ENCODE results near the gene NUAK1. TPM values are rescaled to one million over a fixed set of nuclear protein-coding genes. Genes with fewer than 3 reads are reported as not detected.

Gene NUAK1
- total RNA-seq, 1 donor from 2014 or later: not detected

DNA sequence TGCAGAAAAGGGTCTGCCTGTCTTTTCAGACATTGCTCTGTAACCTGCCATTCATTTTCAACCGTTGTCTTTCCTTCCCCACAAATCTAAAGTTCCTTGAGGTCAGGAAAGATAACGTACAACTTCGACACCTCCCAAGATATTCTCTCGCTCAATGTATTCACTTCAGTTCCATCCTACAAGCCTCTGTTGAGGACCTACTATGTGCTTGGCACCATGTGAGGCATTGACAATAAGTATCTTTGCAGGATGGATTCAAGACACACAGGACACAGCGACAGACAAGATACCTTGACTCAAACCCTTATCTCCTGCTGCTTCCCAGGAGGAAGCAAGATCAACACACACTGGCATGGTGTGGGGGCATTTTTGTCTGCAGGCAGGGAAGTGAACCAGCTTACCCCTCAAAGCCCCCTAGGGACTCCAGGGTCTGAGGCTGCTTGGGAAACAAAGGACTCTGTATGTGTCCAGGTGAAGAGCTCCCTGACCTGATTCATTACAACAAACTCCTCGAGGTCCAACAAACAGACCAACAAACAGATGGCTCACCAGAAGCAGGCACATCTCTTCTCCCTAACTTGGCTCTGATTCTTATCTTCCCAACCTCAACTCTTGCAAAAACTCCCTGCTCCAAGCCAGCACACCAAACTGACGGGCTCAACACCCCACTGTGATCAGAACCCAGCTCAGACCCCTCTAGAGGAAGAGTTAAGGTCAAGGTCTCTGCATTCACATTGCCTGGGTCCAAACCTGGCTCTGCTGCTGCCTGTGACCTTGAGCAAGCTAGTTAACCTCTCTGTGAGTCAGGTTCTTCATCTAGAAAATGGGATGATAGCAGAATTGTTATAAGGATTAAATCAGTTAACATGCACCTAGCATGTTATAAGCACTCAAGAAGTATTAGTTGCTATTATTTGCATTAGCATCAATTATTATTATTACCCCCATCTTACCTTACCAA is 6.3 kb downstream of the NUAK1 start:
- intact Hi-C loops (cut with micrococcal nuclease): no loop called here

- intact Hi-C loops (cut with micrococcal nuclease): no loop called here
Observed at GRCh38 chr12:106131676-106132075, 7.1 kb downstream of the NUAK1 start.

- intact Hi-C loops (cut with micrococcal nuclease): no loop called here
Observed at GRCh38 chr12:106130474-106131113, 8.2 kb downstream of the NUAK1 start.

- intact Hi-C loops (cut with micrococcal nuclease): no loop called here
Observed at GRCh38 chr12:106128585-106129328, 10.0 kb downstream of the NUAK1 start.

- intact Hi-C loops (cut with micrococcal nuclease): no loop called here
Observed at GRCh38 chr12:106127338-106128126, 11.2 kb downstream of the NUAK1 start.

DNA sequence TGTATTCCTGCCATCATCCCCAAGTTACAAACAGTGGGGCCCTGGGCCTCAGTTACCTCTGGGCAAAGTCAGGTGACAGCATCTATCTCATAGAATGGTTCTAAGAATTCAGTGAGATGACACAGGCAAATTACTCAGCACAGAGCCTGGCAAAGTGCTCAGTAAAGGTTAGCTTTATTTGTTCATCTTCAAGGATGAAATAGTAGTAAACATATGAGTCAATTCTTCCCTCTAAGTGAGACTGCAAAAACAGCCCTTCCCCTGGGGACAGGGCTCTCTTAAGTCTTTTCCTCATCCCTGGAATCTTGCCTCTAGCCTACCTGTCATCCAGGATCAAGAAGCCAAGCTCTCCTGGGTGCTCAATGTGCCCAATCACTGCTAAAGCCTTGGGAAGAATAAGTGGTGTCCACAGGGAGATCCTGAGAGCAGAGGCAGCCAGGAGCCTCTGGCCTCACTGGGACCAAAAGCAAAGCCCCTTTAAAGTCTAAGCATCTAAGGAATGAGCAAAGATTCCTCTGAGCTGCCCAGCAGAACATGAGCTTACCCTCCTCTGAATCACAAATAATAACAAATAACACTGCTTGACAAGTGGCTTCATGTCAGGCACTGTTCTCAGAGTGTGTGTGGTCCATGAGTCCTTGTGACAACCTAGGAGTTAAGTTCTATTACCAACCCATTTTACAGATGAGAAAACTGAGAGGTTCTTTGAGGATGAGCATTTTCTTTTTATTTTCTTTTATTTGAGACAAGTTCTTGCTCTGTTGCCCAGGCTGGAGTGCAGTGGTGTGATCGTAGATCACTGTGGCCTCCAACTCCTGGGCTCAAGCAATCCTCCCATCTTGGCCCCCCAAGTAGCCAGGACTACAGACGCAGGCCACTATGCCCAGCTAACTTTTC is 12.1 kb downstream of the NUAK1 start:
- intact Hi-C loops (cut with micrococcal nuclease): no loop called here

GRCh38 chr12:106125351-106126095 is 13.2 kb downstream of the NUAK1 start:
- intact Hi-C loops (cut with micrococcal nuclease): no loop called here

- intact Hi-C loops (cut with micrococcal nuclease): no loop called here
Observed at GRCh38 chr12:106123551-106124081, 15.1 kb downstream of the NUAK1 start.

DNA sequence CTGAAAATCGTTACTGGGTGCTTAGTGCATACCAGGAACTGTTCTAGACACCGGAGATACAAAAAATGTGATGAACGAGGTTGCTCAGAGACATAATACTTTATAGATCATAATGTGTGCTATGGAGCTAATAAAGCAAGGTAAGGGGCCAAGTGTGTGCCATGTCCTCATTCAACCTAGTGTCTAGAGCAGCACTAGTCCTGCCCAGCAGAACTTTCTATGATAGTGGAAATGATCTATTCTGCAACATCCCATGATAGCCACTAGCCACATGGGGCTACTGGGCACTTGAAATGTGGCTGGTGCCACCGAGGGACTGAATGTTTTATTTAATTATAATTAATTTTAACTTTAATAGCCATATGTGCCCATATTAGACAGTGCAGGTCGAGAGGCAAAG is 15.6 kb downstream of the NUAK1 start:
- intact Hi-C loops (cut with micrococcal nuclease): no loop called here

DNA sequence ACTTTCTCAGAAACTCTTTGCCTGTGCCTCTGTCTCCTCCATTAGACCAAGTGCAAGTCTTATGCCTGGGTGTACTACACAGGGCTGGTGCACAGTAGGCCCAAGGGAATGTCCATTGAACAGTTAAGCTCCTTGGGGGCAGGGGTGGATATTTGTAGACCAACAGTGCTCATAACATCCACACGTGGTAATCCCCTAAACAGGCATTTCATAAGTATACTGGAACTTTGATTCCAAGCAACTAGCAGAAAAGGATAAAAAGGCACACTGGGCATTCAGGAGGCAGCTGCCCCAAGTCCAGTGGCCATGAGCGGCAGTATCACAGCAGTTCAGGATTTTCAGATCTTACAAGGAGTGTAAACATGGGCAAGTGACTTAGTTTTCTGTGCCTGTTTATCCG is 16.8 kb downstream of the NUAK1 start:
- intact Hi-C loops (cut with micrococcal nuclease): no loop called here

DNA sequence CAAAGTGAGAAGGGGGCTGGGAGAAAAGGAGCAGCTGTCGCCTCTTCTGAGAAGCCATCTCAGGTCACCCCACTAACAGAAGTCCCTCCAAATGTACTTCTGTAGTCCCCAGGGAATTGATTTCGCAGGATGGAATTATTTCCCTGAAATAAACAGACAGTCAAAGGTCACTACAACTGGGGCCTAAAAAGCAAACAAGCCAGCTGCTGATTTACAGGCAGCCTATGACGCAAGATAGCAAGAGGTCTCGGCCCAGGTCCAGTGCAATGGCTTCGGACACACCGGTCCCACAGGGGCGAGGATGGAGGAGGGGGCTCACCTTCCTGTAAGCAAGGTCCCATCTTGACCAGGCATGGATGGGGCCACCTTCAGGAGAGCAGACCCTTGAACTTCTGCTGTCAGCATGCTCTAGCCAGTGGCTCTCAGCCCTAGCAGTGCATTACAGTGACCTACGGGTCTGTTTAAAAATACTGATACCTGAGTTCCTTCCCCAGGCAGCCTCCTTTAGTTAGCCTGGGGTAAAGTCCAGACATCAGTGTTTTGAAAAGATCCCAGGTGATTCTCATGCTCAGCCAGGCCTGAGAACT is 18.1 kb downstream of the NUAK1 start:
- intact Hi-C loops (cut with micrococcal nuclease): no loop called here

- intact Hi-C loops (cut with micrococcal nuclease): no loop called here
Observed at GRCh38 chr12:106119301-106119700, 19.5 kb downstream of the NUAK1 start.

DNA sequence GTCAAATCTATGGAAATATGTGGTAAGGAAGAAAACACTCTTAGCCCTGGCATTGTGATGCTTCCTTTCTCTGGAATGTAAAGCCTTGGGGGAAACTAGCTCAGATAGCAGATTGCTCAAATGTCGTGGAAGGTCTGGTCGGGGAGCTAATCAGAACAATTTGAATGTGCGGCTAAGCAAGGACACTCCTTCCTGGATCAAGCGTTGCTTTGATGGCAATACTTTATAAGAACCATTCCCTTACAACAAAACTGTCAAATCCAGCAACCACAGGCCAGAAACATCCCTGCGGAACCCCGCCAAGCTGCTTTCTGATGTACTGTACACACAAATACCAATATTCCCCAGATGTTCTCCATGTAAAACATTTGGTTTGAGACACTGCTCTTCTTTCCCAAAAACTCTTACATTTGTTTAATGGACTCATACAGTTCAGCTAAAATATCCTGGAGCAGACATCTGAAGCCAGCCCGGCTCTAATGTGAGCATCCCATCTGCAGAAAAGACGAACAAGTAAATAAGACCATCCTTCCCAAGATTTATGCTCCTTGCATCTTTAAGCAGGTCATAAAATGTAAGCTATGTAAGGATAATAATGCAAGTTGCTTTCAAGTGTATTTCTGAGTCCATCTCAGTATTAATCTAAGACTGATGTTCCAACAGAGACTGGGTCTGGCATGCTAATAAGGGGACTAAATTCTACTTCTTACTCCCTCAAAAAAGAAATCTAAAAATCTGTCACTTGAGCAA is 20.2 kb downstream of the NUAK1 start:
- intact Hi-C loops (cut with micrococcal nuclease): no loop called here

- intact Hi-C loops (cut with micrococcal nuclease): no loop called here
Observed at GRCh38 chr12:106115440-106115839, 23.3 kb downstream of the NUAK1 start.

GRCh38 chr12:106114447-106115068 is 24.2 kb downstream of the NUAK1 start:
- intact Hi-C loops (cut with micrococcal nuclease): no loop called here

GRCh38 chr12:106113824-106114446 is 24.8 kb downstream of the NUAK1 start:
- intact Hi-C loops (cut with micrococcal nuclease): no loop called here

- intact Hi-C loops (cut with micrococcal nuclease): no loop called here
Observed at GRCh38 chr12:106113446-106113823, 25.3 kb downstream of the NUAK1 start.

All from T-helper 2 cell treated with Interferon-gamma antibody and Interleukin-4, amounts not matched to agents 100 ng/mL and 5 ng/mL, for 36 hours (primary cell).